Activated naive CD4-positive, alpha-beta T cell treated with anti-CD3 and anti-CD28 coated beads for 36 hours (primary cell): Measurements from ENCODE around the gene PRKD1. TPM values are rescaled to one million over a fixed set of nuclear protein-coding genes. Genes with fewer than 3 reads are reported as not detected.

ENCODE experiments used
- CTCF ChIA-PET: fragments of 350-600 bp; sonication (Branson Sonifier 250); formaldehyde crosslinking; loops from one replicate; lab custom pipeline; 2021; ENCODE audit warnings: antibody characterized with exemption; lab: Charles Lee
- DNase-seq: peaks from one replicate; pipeline ENCODE4 v3.0.0-alpha.2; 2020
- H3K27ac Mint-ChIP-seq: one replicate; pipeline ENCODE4 v1.8.0; 2021; ENCODE audit warnings: mild to moderate bottlenecking, mixed read lengths
- H3K27me3 Mint-ChIP-seq: one replicate; pipeline ENCODE4 v1.8.0; 2021; ENCODE audit warnings: low read depth, mixed read lengths
- H3K36me3 Mint-ChIP-seq: one replicate; pipeline ENCODE4 v1.8.0; 2021; ENCODE audit warnings: low read depth, mixed read lengths
- H3K4me1 Mint-ChIP-seq: one replicate; pipeline ENCODE4 v1.8.0; 2021; ENCODE audit warnings: low read depth, mixed read lengths
- H3K4me3 Mint-ChIP-seq: one replicate; pipeline ENCODE4 v1.8.0; 2021; ENCODE audit warnings: mild to moderate bottlenecking, moderate library complexity, mixed read lengths
- H3K9me3 Mint-ChIP-seq: one replicate; pipeline ENCODE4 v1.8.0; 2021; ENCODE audit warnings: mixed read lengths
- intact Hi-C: fragments of 100-400 bp; cut with micrococcal nuclease; formaldehyde crosslinking; loops from one replicate; pipeline ENCODE4 v1.15.1; 2023
- total RNA-seq, 2 experiments: library from RNA; stranded (reverse); gene quantifications; one replicate each; pipeline ENCODE4 v1.2.3, GENCODE V29; 2021

The PRKD1 gene
- total RNA-seq, 2 experiments from 2014 or later: not detected

DNA sequence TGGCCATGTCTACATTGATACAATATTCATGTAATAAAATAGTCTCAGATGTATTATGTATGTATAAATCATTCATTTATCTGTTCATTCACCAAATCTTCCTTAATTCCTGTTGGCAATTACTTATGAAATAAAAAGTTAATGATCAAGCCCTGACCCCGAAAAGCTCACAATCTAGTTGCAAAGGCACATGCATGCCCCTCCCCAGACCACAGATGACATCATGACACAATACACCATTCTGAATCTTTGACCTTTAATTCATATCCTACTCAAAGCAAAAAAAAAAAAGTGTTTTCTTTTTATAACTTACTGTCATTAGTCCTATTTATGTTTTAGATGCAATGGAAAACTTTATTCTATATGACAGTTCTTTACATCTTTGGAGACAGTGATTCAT is 346.9 kb downstream of the PRKD1 start:
- no peaks in the 10 kb centered on the region for H3K36me3 Mint-ChIP-seq
- intact Hi-C loops: no loop called here
- CTCF ChIA-PET: no interaction called here
- H3K4me3 Mint-ChIP-seq: no peak overlapping the region
- peaks cover 4% of the 10 kb centered on the region for H3K9me3 Mint-ChIP-seq
- no peak overlapping the region for H3K27ac Mint-ChIP-seq
- no peak for DNase-seq
- H3K4me1 Mint-ChIP-seq: no peaks in the 10 kb centered on the region
- no peaks in the 10 kb centered on the region for H3K27me3 Mint-ChIP-seq

- no peaks in the 10 kb centered on the region for H3K27me3 Mint-ChIP-seq
- H3K27ac Mint-ChIP-seq: no peak overlapping the region
- no peak for DNase-seq
- H3K4me1 Mint-ChIP-seq: no peaks in the 10 kb centered on the region
- H3K4me3 Mint-ChIP-seq: no peak overlapping the region
- peaks cover 4% of the 10 kb centered on the region for H3K9me3 Mint-ChIP-seq
- H3K36me3 Mint-ChIP-seq: no peaks in the 10 kb centered on the region
- intact Hi-C loops: no loop called here
- CTCF ChIA-PET: no interaction called here
Observed at GRCh38 chr14:29579838-29580237, 347.8 kb downstream of the PRKD1 start.

DNA sequence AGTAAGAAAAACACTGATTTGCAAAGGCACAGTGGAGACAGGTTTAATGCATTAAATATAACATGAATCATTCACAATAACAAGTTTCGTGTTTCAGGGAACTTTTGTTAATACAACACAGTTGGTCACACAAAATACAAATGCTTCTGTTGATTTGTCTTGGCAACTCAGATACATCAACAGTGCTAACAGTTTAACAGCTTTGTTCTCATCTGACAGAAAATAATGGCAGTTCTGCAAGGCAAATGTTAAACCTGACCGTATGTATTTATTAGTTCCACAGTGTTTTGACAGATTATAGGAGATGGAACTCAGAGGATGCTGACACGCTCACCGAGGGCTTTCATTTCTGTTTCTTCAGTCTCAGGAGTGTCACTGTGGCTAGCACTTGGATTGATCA is 350.7 kb downstream of the PRKD1 start:
- H3K9me3 Mint-ChIP-seq: peaks cover 10% of the 10 kb centered on the region
- CTCF ChIA-PET: interaction anchor here (1.4 kb wide), 1 partner anchor 15 kb away, joined by 5 read pairs; no protein-coding TSS in a partner anchor
- no peaks in the 10 kb centered on the region for H3K27me3 Mint-ChIP-seq
- DNase-seq: no peak
- H3K27ac Mint-ChIP-seq: no peak overlapping the region
- no peaks in the 10 kb centered on the region for H3K4me1 Mint-ChIP-seq
- no peaks in the 10 kb centered on the region for H3K36me3 Mint-ChIP-seq
- H3K4me3 Mint-ChIP-seq: no peak overlapping the region
- intact Hi-C loops: no loop called here

- H3K4me3 Mint-ChIP-seq: no peak overlapping the region
- no peaks in the 10 kb centered on the region for H3K4me1 Mint-ChIP-seq
- DNase-seq: no peak
- H3K9me3 Mint-ChIP-seq: peaks cover 17% of the 10 kb centered on the region
- intact Hi-C loops: no loop called here
- H3K27ac Mint-ChIP-seq: no peak overlapping the region
- CTCF ChIA-PET: no interaction called here
- H3K36me3 Mint-ChIP-seq: no peaks in the 10 kb centered on the region
- H3K27me3 Mint-ChIP-seq: no peaks in the 10 kb centered on the region
Observed at GRCh38 chr14:29569194-29569593, 358.5 kb downstream of the PRKD1 start.

- no peak overlapping the region for H3K27ac Mint-ChIP-seq
- no peak for DNase-seq
- no peaks in the 10 kb centered on the region for H3K27me3 Mint-ChIP-seq
- peaks cover 12% of the 10 kb centered on the region for H3K9me3 Mint-ChIP-seq
- CTCF ChIA-PET: no interaction called here
- no peaks in the 10 kb centered on the region for H3K4me1 Mint-ChIP-seq
- intact Hi-C loops: no loop called here
- H3K36me3 Mint-ChIP-seq: no peaks in the 10 kb centered on the region
- no peak overlapping the region for H3K4me3 Mint-ChIP-seq
Observed at GRCh38 chr14:29566194-29566593, 361.5 kb downstream of the PRKD1 start.

DNA sequence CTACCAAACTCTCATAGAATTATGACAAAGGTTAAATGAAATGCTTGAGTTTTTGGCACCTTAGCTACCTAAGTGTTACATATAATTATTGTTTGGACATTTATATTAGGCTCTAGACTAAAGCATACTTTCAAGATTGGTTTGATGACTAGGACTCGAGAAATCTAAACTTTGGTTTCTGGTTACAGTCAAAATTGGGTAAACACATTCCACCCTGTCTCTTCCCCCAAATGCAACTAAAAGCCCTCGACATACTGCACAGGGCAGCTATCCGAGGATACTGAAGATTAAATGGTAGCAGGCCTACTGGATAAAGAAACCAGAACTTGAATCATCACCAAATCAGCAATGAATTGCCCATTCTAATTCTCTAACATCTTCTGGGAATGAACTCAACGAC is 369.1 kb downstream of the PRKD1 start:
- no peaks in the 10 kb centered on the region for H3K36me3 Mint-ChIP-seq
- intact Hi-C loops: no loop called here
- no peak for DNase-seq
- H3K27ac Mint-ChIP-seq: no peak overlapping the region
- H3K9me3 Mint-ChIP-seq: no peaks in the 10 kb centered on the region
- no peak overlapping the region for H3K4me3 Mint-ChIP-seq
- H3K27me3 Mint-ChIP-seq: no peaks in the 10 kb centered on the region
- H3K4me1 Mint-ChIP-seq: no peaks in the 10 kb centered on the region
- CTCF ChIA-PET: interaction anchor here (0.8 to 1.1 kb wide), 2 partner anchors 11 to 355 kb away, joined by 3 to 5 read pairs; no protein-coding TSS in a partner anchor

DNA sequence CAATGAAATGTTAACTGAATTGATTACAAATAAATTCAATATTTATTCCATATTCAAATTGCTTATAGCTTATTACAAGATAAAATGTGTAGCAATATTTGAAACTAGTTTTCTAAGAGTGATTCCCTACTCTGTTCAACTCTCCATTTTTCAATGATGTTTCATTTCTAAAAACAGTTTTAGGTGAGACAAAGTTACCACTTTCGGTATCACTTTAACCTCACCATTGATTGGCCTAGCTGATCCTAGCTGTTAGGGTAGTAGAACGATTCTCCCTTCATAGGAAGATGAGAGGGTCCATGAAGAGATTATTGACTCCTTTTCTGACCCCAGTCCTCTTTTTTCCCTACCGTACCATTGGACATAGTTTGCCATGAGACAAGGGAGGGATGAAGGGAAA is 373.3 kb downstream of the PRKD1 start:
- H3K9me3 Mint-ChIP-seq: no peaks in the 10 kb centered on the region
- H3K4me3 Mint-ChIP-seq: no peak overlapping the region
- no peaks in the 10 kb centered on the region for H3K4me1 Mint-ChIP-seq
- H3K27ac Mint-ChIP-seq: no peak overlapping the region
- no peaks in the 10 kb centered on the region for H3K36me3 Mint-ChIP-seq
- no peak for DNase-seq
- H3K27me3 Mint-ChIP-seq: no peaks in the 10 kb centered on the region
- intact Hi-C loops: no loop called here
- CTCF ChIA-PET: no interaction called here

DNA sequence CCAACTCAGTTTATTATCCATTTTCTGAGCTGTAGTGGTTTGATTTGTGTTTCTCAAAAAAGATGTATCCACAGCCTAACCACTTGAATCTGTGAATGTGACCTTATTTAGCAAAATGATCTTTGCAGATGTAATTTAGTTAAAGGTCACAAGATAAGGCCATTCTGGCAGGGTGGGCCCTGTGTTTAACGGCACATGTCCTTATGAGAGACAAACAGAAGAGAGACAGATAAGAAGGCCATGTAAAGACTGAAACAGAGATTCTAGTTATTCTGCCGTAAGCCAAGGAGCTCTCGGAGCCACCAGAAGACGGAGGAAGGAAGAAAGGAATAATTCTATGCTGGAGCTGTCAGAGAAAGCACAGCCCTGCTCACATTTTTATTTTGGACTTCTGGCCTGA is 374.2 kb downstream of the PRKD1 start:
- no peak for DNase-seq
- Mint-ChIP-seq H3K27ac (no peak overlapping the region), H3K4me1 (no peaks in the 10 kb centered on the region), H3K27me3 (no peaks in the 10 kb centered on the region), H3K36me3 (no peaks in the 10 kb centered on the region), H3K9me3 (no peaks in the 10 kb centered on the region), H3K4me3 (no peak overlapping the region)
- CTCF ChIA-PET: interaction anchor here (1.6 kb wide), 1 partner anchor 661 kb away, joined by 4 read pairs; no protein-coding TSS in a partner anchor
- intact Hi-C loops: no loop called here

- Mint-ChIP-seq H3K9me3 (no peaks in the 10 kb centered on the region), H3K27me3 (no peaks in the 10 kb centered on the region), H3K4me1 (no peaks in the 10 kb centered on the region), H3K27ac (no peak overlapping the region), H3K36me3 (no peaks in the 10 kb centered on the region), H3K4me3 (no peak overlapping the region)
- intact Hi-C loops: loop anchor here (1.0 to 10.0 kb wide), 4 partner anchors 665 to 974 kb away; no protein-coding TSS in a partner anchor
- no peak for DNase-seq
- CTCF ChIA-PET: interaction anchor here (1.0 to 1.4 kb wide), 2 partner anchors 666 to 722 kb away, joined by 4 read pairs; no protein-coding TSS in a partner anchor
Observed at GRCh38 chr14:29548948-29549370, 378.7 kb downstream of the PRKD1 start.

- Mint-ChIP-seq H3K4me1 (no peaks in the 10 kb centered on the region), H3K9me3 (no peaks in the 10 kb centered on the region), H3K27ac (no peak overlapping the region), H3K4me3 (no peak overlapping the region), H3K27me3 (no peaks in the 10 kb centered on the region), H3K36me3 (no peaks in the 10 kb centered on the region)
- no peak for DNase-seq
- CTCF ChIA-PET: no interaction called here
- intact Hi-C loops: loop anchor here (5.0 to 10.0 kb wide), 2 partner anchors 727 to 899 kb away; no protein-coding TSS in a partner anchor
Observed at GRCh38 chr14:29545714-29546113, 381.9 kb downstream of the PRKD1 start.

GRCh38 chr14:29536886-29537511 is 390.6 kb downstream of the PRKD1 start:
- no peaks in the 10 kb centered on the region for H3K36me3 Mint-ChIP-seq
- no peaks in the 10 kb centered on the region for H3K4me1 Mint-ChIP-seq
- intact Hi-C loops: loop anchor here (1.0 kb wide), 1 partner anchor 783 kb away; no protein-coding TSS in a partner anchor
- CTCF ChIA-PET: interaction anchor here (1.1 kb wide), 1 partner anchor 782 kb away, joined by 3 read pairs; no protein-coding TSS in a partner anchor
- no peak overlapping the region for H3K4me3 Mint-ChIP-seq
- no peaks in the 10 kb centered on the region for H3K27me3 Mint-ChIP-seq
- peaks cover 2% of the 10 kb centered on the region for H3K9me3 Mint-ChIP-seq
- no peak for DNase-seq
- no peak overlapping the region for H3K27ac Mint-ChIP-seq

GRCh38 chr14:29529418-29529817 is 398.2 kb downstream of the PRKD1 start:
- Mint-ChIP-seq H3K4me1 (no peaks in the 10 kb centered on the region), H3K27ac (no peak overlapping the region), H3K4me3 (no peak overlapping the region), H3K9me3 (peaks cover under 1% of the 10 kb centered on the region), H3K27me3 (no peaks in the 10 kb centered on the region), H3K36me3 (no peaks in the 10 kb centered on the region)
- DNase-seq: no peak
- CTCF ChIA-PET: interaction anchor here (0.7 kb wide), 1 partner anchor 13 kb away, joined by 3 read pairs; no protein-coding TSS in a partner anchor
- intact Hi-C loops: no loop called here

GRCh38 chr14:29528889-29529288 is 398.8 kb downstream of the PRKD1 start:
- no peak for DNase-seq
- no peaks in the 10 kb centered on the region for H3K9me3 Mint-ChIP-seq
- H3K27me3 Mint-ChIP-seq: no peaks in the 10 kb centered on the region
- intact Hi-C loops: no loop called here
- H3K27ac Mint-ChIP-seq: no peak overlapping the region
- H3K4me1 Mint-ChIP-seq: no peaks in the 10 kb centered on the region
- H3K4me3 Mint-ChIP-seq: no peak overlapping the region
- CTCF ChIA-PET: interaction anchor here (0.7 kb wide), 1 partner anchor 13 kb away, joined by 3 read pairs; no protein-coding TSS in a partner anchor
- H3K36me3 Mint-ChIP-seq: no peaks in the 10 kb centered on the region
